ENCODE data around the gene EFEMP1. TPM values are rescaled to one million over a fixed set of nuclear protein-coding genes. Genes with fewer than 3 reads are reported as not detected.

The EFEMP1 gene
- total RNA-seq, 1 donor from 2014 or later, result 446 TPM

DNA sequence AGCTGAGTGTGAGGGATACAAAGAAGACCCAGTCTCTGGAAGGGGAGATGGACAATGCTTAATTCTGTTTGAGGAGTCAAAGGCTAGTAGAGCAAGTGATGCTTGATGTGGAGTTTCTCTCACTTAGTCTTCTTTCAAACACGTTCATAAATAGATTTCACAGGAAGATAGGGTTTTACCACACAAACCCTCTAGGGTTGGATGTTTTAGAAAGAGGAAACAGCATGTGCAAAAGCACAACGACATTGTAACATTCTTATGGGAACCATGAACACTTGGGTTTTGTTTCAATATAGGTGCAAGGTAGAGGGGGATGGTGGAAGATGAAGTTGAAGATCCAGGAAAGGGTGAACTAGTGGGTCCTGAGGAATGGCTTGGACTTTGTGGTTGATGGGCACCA, 10.8 kb upstream of the EFEMP1 start:
- no peak for DNase-seq (ENCODE audit: low spot score)

DNA sequence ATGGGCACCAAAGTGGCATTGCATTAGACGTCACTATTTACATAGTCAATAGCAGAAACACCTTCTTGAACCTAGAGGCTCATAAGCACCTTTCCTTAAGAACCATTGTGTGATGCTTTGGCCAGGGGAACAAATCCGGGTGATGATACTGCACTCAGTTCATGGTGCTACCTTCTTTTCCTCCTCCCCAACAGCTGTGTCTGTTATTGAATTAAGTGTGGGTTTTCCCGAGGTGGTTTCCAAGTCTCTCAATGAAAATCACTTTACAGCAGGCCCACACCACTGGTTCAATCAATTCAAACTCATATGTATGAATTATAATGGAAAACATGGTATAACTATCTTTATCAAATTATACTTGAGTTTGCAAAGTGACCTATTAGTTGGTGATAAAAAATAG, 9.3 kb upstream of the EFEMP1 start:
- no peak for DNase-seq (ENCODE audit: low spot score)

DNA sequence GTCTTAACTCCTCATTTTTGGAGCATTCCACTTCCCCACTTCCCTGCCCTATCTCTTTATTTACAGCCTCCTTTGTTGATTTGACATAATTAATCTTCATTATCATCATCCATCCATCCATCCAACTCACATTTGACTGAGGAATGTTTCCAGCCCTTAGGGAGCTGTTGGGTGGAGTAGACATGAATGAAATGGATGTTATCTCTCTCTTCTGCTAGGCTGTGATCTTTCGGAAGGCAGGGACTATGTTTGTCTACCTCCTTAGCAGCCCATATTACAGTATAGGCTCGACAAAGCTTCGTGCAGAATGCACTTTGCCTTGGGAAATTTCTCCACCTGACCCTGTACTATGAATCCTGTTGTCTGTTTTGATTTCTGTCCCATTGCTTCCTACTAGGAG, 7.7 kb upstream of the EFEMP1 start:
- DNase-seq (ENCODE audit: low spot score), result no peak

DNA sequence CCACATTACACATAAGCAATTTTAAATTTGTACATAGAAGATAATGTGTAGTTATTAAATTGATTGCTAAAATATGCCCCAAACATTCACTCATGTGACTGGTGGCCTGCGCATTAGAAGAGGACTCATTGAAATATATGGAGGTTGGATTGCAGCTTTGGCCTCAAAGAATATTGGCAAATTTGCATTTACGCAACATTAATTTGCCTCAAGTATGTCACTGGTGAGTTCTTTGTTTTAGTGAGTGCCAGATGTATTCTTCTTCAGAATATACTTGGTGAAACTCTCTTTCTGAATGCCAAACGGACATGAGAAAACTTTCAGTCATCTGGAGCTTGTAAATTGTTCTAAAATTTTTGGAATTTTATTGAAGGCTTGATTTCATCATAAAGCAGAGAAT, 5.9 kb upstream of the EFEMP1 start:
- DNase-seq (ENCODE audit: low spot score), result no peak

DNA sequence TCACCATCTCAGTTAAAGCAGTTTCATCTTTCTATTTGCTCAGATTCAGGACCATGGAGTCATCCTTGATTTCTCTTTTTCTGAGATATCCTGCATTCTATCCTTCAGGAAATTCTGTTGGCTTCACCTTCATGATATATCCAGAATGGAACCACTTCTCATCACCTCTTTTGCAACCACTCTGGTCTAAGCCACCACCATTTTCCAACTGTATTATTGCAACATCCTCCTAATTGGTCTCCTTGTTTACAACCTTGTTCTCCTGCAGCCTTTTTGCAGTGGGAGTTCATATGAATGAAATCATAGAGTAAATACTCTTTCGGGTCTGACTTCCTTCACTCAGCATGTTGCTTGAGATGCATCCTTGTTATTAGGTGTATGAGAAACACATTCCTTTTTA, 3.4 kb upstream of the EFEMP1 start:
- no peak for DNase-seq (ENCODE audit: low spot score)

DNA sequence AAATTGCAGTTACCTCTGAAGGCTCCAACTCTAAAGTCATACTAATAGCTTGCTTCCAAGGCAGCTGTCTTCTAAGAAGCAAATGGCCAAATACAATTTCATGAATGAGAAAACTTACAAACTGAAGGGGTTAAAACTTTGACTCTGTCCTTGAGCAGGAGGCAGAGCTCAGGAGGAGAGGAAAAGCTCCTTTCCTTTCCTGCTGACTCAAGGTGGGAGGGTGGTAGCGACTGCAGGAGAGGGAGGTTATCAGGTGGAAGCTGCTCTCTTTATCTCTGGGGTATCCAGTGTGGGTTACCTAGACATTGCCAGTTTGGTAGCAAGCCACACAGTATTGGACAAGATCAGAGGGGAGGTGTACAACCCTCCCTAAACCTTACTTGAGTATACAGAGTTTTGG, 2.7 kb upstream of the EFEMP1 start:
- no peak for DNase-seq (ENCODE audit: low spot score)

DNA sequence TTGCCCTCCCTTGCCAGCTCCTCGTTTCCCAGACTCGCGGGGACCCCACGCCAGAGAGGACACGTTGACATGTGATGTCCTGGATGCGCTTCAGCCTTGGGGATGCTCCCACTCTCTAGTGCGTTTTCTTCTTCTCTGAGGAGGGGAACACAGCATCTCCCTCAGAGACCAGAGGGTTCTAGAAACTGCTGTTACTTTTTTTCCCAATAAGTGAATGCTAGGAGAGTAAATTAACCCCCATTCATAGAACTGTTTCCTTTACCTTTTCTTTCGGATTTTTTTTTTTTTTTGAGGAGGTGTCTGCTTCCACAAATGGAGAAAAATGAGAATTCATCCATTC, 370 bp upstream of the EFEMP1 start:
- no peak for DNase-seq (ENCODE audit: low spot score)

DNA sequence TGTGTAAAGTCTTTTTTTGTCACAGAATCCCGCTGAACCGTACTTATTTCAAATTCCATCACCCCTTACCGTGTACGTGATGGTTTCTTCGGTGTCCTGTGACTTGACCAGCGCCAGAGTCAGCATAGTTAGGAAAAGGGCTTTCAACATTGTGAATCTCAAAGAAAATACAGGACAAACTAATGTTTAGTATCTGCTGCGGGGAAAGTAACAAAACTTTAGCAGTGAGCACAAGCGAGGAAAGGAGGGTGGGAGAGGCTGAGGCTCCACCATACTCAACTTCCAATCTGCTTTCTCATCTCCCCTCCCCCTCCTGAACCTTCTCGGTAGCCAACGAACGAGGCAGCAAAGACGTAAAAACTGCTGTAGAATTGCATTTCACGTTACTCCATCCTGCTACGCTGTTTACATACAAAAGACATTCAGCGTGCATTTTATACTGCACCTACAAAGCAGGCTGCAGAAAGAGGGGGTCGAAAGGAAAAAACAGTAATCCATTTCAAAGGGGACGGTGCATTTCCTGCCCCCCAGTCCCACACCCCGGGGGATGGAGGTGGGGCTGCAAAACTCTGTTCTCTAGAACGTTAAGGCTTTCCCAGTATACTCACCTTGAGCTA, 1.2 kb downstream of the EFEMP1 start:
- DNase-seq (ENCODE audit: low spot score), result no peak

DNA sequence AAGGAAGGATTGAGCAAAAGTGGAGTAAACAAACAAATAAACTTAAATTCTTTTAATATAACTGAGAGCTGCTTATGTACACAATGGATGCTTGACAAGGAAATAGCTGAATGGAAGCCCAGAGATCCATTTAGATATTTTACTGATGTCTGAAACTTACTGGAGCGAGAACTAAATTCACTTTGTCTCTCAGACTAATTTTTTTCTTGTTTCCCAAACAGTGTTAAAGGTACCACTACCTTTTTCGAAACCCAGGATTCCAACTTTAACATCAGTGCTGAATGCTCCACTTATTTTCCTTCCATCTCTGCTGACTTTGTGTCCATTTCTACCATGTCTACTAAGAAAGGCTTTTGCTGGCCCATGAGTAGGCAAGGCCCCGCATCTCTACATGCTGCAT, 4.0 kb downstream of the EFEMP1 start:
- no peak for DNase-seq (ENCODE audit: low spot score)

DNA sequence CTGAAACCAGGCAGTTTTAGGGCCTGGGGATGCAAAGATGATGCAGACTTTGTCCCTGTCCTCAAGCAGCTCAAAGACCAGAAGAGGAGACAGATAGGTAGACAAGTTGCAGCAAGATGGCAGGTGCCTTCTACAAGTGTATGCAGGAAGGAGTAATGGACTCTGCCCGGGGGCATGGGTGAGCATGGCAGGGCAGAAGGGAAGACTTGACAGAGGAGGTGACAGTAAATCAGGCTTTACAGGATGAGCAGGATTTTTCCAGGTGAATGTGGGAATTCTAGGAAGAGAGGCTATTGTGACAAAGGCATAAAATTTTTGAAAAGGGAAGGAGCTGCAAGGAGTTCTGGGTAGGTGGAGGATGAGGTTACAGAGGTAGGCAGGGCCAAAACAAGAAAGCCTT, 4.7 kb downstream of the EFEMP1 start:
- no peak for DNase-seq (ENCODE audit: low spot score)

DNA sequence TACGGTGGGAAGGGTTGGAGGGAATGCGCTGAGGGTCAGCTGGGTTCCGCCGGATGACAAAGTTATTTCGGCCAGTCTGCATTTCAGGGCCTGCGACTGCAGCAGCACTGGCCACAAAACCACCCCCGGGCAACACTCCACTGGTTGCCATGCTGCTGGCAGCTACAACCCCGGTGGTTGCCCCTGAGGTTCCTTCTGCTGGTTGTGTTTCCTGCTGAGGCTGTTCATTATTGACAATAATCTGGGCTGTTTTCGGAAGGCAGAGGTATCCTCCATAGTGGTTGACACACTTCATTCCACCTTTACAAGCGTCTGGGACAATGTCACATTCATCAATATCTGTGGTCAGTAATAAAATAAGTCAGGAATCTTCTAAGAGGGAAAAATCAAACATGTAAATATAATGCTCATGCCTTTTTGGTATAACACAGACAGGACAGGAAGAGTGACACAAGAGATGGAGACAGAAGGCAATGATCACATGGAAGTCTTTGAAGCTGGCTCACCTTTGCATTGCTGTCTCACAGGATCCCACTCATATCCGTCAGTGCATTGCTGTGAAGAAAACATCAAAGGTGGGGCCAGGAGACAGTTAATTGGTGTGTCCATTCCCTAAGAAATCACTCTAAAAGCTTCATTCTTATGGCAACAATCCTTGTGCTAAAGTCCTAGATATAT, 5.7 kb downstream of the EFEMP1 start:
- DNase-seq (ENCODE audit: low spot score), result no peak

DNA sequence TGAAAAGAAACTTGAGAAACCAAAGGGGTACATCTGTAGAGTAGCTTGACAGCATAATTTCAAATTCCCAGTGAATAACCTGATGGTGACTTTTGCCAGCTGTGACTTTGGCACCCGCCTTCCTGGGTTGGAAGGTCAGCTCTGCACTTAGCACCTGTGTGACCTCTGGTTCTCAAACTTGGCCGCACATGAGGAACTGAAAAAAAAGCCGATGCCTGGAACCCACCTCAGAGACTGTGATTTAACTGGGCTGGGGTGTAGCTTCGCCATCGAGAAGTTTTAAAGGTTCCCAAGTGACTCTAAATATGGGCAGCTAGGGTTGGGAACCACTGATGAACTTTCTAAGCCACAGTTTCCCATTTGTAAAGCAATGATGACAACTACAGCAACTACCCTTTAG, 6.5 kb downstream of the EFEMP1 start:
- no peak for DNase-seq (ENCODE audit: low spot score)

DNA sequence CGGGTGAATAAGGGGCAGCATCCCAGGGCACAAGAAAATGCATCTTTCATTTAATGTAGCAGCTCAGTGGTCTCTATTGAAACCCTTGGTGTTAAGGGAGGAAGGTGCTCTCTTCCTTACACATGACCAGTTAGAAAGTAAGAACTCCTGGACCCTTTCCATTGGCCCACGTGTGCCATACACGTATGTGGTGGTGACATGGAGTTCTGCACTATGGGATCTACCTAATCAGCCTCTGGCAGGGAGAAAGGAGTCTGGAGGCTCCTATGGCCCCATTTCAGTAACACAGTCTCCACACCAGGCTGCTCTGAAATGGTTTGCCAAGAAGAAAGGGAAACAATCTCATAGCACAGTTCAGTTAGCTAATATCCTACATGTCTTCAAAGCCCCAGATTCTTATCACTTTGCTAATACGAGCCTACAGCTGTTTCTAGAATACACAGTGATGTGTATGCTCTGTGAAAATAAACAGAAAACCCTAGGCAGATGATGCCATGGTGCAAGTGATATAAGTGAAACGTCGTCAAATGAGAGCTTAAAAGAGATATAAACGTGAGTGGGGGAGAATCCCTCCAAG, 7.0 kb downstream of the EFEMP1 start:
- no peak for DNase-seq (ENCODE audit: low spot score)

DNA sequence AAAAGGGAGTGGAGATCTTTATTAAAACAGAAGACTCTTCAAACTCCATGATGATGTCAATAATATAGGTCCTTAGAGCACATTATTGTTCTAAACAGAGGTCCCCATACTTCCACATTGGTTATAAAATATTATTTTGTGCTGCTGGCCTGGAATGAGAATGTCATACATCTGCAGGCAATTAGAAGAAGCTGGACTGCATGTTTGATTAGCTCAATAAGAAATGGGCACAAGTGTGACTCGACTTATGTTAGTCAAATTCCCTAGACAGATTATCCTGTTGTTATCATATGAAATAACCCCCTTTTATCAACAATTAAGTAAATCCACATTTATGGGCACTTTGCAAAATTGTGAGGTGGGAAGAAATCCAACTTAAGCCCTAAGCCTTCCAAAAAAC, 8.8 kb downstream of the EFEMP1 start:
- no peak for DNase-seq (ENCODE audit: low spot score)

DNA sequence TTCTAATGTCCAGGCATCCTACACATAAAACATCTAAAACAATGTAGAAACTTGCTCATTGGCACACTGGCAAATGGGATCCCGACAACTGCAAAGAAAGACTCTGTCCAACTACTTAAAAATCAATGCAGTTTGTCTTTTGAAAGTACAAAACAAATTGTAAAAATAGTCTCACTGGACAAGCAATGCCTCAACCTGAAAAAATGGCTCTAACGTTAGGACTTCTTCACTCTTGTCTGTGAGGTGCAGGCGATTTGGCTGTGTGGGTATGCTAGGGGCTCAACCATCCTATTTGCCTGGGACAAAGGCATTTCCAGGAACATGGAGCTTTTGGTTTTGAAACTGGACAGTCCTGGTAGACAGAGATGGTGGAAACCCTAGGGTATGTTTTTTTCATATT, 10.7 kb downstream of the EFEMP1 start:
- no peak for DNase-seq (ENCODE audit: low spot score)

DNA sequence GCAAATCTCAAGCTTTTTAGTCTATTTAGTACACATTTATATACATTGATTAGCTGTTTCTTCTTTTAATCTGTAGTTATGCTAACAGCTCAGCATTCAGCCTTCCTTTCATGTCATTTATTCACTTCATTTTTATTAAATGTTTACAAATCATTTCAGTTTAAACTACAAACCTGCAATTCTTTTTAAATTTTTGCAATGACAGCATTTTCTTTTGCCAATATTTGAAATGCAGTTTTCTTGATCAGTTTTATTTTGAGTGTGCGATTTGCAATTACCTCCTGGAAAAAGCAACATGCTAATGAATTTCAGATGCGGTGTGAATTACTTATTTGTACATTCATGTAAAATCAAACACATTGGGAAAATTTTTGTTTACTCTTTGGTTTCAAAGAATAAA, 13.5 kb downstream of the EFEMP1 start:
- no peak for DNase-seq (ENCODE audit: low spot score)

DNA sequence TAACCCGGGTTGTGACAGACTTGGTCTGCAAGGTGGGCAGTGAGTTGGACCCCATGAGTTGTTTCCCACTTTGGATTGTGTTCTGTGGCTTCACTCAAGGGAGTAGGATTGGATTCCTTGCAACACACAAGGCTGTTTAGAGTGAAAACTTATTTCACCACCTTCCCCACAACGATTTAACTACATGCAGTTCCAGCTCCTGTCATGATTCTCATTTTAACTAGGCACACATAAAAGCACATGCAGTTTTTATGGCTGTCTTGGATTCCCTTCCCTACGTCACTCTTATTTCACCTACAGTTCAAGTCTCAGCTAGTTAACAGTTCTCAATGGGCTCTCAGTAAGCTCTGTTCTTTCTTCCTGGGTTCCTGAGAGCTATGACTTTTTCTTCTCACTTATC, 15.9 kb downstream of the EFEMP1 start:
- no peak for DNase-seq (ENCODE audit: low spot score)

DNA sequence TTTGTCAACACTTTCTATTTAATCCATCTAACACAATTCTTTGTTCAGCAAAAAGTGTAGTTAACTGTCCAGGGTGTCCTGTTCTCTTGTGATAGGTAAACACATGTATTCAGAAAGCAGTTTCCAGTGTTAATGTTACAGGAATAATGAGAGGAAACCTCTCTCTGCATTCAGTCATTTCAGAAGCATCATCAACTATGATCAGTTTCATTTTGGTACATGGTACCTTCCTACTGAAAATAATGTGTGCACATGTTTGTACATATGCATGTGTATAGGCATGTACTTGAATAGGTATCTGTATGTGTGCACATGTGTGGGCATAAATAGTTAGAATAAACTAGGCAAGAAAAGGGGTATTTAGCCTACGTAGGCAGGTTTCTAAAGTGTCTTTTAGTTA, 16.6 kb downstream of the EFEMP1 start:
- DNase-seq (ENCODE audit: low spot score), result no peak

DNA sequence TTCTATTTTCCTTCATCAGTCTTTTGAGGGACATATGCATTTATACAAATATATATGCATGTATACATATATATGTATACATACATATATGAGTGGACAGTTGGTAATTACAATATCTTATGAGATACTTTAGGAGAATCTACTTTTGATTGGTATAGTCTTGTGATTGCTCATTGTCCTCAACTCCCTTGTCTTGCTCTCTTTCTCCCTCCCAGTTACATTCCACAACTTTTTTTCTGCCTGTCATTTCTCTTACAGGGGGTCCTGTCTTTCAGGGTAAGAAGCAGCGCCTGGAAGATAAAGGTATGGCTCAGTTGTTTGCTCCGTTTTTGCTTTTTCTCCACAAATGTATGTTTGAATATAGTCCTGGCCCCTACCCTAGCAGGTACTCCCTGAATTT, 19.9 kb downstream of the EFEMP1 start:
- DNase-seq (ENCODE audit: low spot score), result no peak

DNA sequence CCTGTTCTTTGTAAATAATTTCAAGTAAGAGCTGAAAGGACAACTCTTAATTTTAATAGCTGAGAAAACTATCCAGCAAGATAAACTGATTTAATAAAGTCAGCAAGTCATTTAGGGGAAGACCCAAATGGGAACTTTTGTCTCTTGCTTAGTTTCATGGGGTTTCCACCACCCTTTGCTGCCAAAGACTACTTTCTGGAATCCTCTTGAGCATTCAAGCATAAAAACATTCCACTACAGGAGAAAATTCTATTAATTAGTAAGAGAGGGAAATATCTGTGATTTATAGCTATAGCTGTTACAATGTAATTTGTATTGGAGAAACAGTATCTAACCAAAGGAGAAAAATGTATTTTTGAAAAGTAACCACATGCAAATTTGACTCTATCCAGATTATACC, 20.6 kb downstream of the EFEMP1 start:
- no peak for DNase-seq (ENCODE audit: low spot score)

DNA sequence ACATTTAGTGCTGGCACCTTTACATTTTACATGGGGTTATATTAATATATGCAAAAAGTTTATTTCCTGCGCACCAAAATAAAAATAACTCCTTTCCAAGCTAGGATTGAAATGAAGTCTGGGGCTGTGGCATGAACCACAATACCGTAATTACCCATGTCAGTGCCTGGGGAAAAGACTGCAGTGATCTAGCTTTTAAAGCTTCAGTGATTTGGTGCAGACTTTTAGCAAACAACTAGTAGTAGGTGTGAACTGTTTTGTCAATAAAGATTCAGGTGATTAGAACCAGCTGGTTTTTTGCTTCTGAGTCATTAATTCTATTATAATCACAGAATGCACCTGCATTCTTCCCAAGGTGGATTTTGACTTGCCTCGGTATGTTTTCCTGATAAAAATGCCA, 21.2 kb downstream of the EFEMP1 start:
- DNase-seq (ENCODE audit: low spot score), result no peak

DNA sequence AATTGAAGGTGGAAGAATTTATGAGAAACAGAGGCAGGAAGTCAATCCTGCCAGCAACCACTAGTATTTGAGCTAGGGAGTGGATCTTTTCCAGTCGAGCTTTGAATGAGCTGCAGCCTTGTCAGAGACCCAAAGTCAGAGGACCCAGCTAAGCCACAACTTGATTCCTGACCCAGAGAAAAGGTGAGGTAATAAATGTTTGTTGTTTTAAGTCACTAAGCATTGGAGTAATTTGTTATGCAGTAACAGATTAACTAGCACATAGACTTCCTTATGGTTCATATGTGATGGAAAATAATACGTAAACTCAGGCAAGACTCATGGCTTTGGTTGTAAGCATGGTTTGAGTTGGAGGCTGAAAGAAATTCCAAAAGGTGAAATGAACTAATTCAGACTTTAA, 21.6 kb downstream of the EFEMP1 start:
- no peak for DNase-seq (ENCODE audit: low spot score)

DNA sequence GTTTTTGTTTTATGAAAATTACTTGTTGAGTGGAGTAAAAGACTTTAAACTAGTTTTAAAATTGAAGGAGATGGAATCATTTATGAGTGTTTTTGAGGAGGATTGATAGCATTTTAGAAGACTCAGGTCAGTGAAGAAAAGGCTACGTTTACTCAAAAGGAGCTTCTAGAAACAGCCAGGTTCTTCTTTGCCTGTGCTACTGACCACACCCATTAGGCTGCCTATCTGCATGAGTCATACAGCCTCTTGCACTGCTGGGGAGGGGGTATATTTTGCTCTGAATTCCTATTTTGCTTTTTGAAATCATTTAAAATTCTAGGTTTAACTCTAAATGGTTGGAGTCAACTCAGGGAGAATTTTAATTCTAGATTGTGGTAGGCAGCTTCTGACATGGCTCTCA, 22.3 kb downstream of the EFEMP1 start:
- no peak for DNase-seq (ENCODE audit: low spot score)
